ENCODE data around the gene AMT. TPM values are rescaled to one million over a fixed set of nuclear protein-coding genes. Genes with fewer than 3 reads are reported as not detected.

The AMT gene
- total and polyA plus RNA-seq, 4 donors, result 3.8 to 12.4 (median 8.8) TPM

- Histone ChIP-seq H3K27ac (ENCODE audit: low read depth in 1 of 2, low read length in 1 of 2) (peak overlapping the region in 1 of 2 donors; percentile 20), H3K4me3 (no peak overlapping the region)
- no peak for DNase-seq
These were observed 44.8 kb downstream of the AMT start for GRCh38 chr3:49377483-49377882.

GRCh38 chr3:49371946-49372345, 50.3 kb downstream of the AMT start:
- ATAC-seq (ENCODE audit: insufficient read depth, low FRiP score) (no peak), DNase-seq (no peak)
- Histone ChIP-seq H3K4me1 (ENCODE audit: control insufficient read depth in 5 of 5, insufficient read depth in 5 of 5, low read length in 5 of 5) (peaks cover 0 to 3% (median 0%) of the 10 kb centered on the region in 5 donors), H3K9me3 (ENCODE audit: control insufficient read depth in 4 of 4, insufficient read depth in 3 of 4, low read length in 3 of 4) (no peaks in the 10 kb centered on the region), H3K36me3 (ENCODE audit: control insufficient read depth in 4 of 4, insufficient read depth in 4 of 4, low read length in 4 of 4) (peaks cover 22 to 41% (median 28%) of the 10 kb centered on the region in 4 donors), H3K27ac (ENCODE audit: low read depth in 1 of 2, low read length in 1 of 2) (no peak overlapping the region), H3K4me3 (no peak overlapping the region), H3K9ac (ENCODE audit: insufficient read depth in 1 of 2, low read length in 2 of 2) (no peak overlapping the region), H3K27me3 (ENCODE audit: control insufficient read depth in 3 of 3, insufficient read depth in 3 of 3, low read length in 2 of 3) (no peaks in the 10 kb centered on the region)
- TF ChIP-seq, protein P1, sequence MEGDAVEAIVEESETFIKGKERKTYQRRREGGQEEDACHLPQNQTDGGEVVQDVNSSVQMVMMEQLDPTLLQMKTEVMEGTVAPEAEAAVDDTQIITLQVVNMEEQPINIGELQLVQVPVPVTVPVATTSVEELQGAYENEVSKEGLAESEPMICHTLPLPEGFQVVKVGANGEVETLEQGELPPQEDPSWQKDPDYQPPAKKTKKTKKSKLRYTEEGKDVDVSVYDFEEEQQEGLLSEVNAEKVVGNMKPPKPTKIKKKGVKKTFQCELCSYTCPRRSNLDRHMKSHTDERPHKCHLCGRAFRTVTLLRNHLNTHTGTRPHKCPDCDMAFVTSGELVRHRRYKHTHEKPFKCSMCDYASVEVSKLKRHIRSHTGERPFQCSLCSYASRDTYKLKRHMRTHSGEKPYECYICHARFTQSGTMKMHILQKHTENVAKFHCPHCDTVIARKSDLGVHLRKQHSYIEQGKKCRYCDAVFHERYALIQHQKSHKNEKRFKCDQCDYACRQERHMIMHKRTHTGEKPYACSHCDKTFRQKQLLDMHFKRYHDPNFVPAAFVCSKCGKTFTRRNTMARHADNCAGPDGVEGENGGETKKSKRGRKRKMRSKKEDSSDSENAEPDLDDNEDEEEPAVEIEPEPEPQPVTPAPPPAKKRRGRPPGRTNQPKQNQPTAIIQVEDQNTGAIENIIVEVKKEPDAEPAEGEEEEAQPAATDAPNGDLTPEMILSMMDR (IDR thresholded peaks at IDR 0.05; ENCODE audit: control extremely low read depth, extremely low read depth), result no peak

More at GRCh38 chr3:49377483-49377882, 44.8 kb downstream of the AMT start:
- ATAC-seq (ENCODE audit: insufficient read depth, low FRiP score), result peak; percentile 14
- Histone ChIP-seq H3K36me3 (ENCODE audit: control insufficient read depth in 4 of 4, insufficient read depth in 4 of 4, low read length in 4 of 4) (peaks cover 13 to 20% (median 16%) of the 10 kb centered on the region in 4 donors), H3K9me3 (ENCODE audit: control insufficient read depth in 4 of 4, insufficient read depth in 3 of 4, low read length in 3 of 4) (no peaks in the 10 kb centered on the region), H3K4me1 (ENCODE audit: control insufficient read depth in 5 of 5, insufficient read depth in 5 of 5, low read length in 5 of 5) (peaks cover 0 to 10% (median 0%) of the 10 kb centered on the region in 5 donors), H3K27me3 (ENCODE audit: control insufficient read depth in 3 of 3, insufficient read depth in 3 of 3, low read length in 2 of 3) (no peaks in the 10 kb centered on the region), H3K9ac (ENCODE audit: insufficient read depth in 1 of 2, low read length in 2 of 2) (no peak overlapping the region)
- 83 to 85% methylated on average over 1 of the region's 1 CpG for WGBS, 2 donors
- TF ChIP-seq, protein P1 (IDR thresholded peaks at IDR 0.05; ENCODE audit: control extremely low read depth, extremely low read depth), result no peak

GRCh38 chr3:49370585-49371290, 51.5 kb downstream of the AMT start:
- Histone ChIP-seq H3K27me3 (ENCODE audit: control insufficient read depth in 3 of 3, insufficient read depth in 3 of 3, low read length in 2 of 3) (no peaks in the 10 kb centered on the region), H3K9me3 (ENCODE audit: control insufficient read depth in 4 of 4, insufficient read depth in 3 of 4, low read length in 3 of 4) (no peaks in the 10 kb centered on the region), H3K4me1 (ENCODE audit: control insufficient read depth in 5 of 5, insufficient read depth in 5 of 5, low read length in 5 of 5) (peaks cover 0 to 3% (median 0%) of the 10 kb centered on the region in 5 donors), H3K36me3 (ENCODE audit: control insufficient read depth in 4 of 4, insufficient read depth in 4 of 4, low read length in 4 of 4) (peaks cover 29 to 50% (median 36%) of the 10 kb centered on the region in 4 donors), H3K9ac (ENCODE audit: insufficient read depth in 1 of 2, low read length in 2 of 2) (no peak overlapping the region), H3K27ac (ENCODE audit: low read depth in 1 of 2, low read length in 1 of 2) (no peak overlapping the region), H3K4me3 (no peak overlapping the region)
- TF ChIP-seq, protein P1 (IDR thresholded peaks at IDR 0.05; ENCODE audit: control extremely low read depth, extremely low read depth), result no peak
- ATAC-seq (ENCODE audit: insufficient read depth, low FRiP score) (no peak), DNase-seq (no peak)
- 92 to 97% methylated on average over 6 of the region's 6 CpGs for WGBS, 2 donors

Small RNAs within 50 kb of the gene (small RNA-seq; reads per million reads assigned to genes)
- gene RNA5SP130 (ENCODE audit: low replicate concordance), result not detected

Other genes starting within 250 kb of the AMT start
- gene C3orf62, start 145.2 kb downstream of the AMT start, total RNA-seq, result 1 to 10 TPM; 5.2 to 8.2 TPM
- 1 to 10 TPM; 6.0 to 8.1 TPM for gene C3orf62, start 145.2 kb downstream of the AMT start, polyA plus RNA-seq
- gene USP4, start 82.4 kb downstream of the AMT start, total RNA-seq, result 10 to 100 TPM; 67.1 to 72.4 TPM
- gene USP4, start 82.4 kb downstream of the AMT start, polyA plus RNA-seq, result 10 to 100 TPM; 39.4 to 42.2 TPM
- gene GPX1, start 64.1 kb downstream of the AMT start, total RNA-seq, result 100 to 1,000 TPM; 106 to 464 TPM
- 100 to 1,000 TPM; 567 to 879 TPM for gene GPX1, start 64.1 kb downstream of the AMT start, polyA plus RNA-seq
- 100 to 1,000 TPM; 352 to 567 TPM for gene RHOA, start 10.5 kb downstream of the AMT start, total RNA-seq
- 100 to 1,000 TPM; 269 to 513 TPM for gene RHOA, start 10.5 kb downstream of the AMT start, polyA plus RNA-seq
- gene TCTA, start 10.1 kb downstream of the AMT start, total RNA-seq, result 10 to 100 TPM; 15.8 to 49.0 TPM
- gene TCTA, start 10.1 kb downstream of the AMT start, polyA plus RNA-seq, result 10 to 100 TPM; 26.8 to 33.4 TPM
- gene NICN1, start 6.9 kb upstream of the AMT start, total RNA-seq, result 10 to 100 TPM; 14.0 to 20.1 TPM
- 1 to 10 TPM; 8.6 to 9.1 TPM for gene NICN1, start 6.9 kb upstream of the AMT start, polyA plus RNA-seq
- gene DAG1, start 47.8 kb upstream of the AMT start, total RNA-seq, result 100 to 1,000 TPM in 1 of 2 donors, 10 to 100 TPM in 1; 40.4 to 100 TPM
- 10 to 100 TPM; 18.2 to 35.6 TPM for gene DAG1, start 47.8 kb upstream of the AMT start, polyA plus RNA-seq
- gene BSN, start 132.0 kb upstream of the AMT start, total RNA-seq, result under 1 TPM; 0.68 to 0.71 TPM
- under 1 TPM; 0.09 to 0.26 TPM for gene BSN, start 132.0 kb upstream of the AMT start, polyA plus RNA-seq